HL-60 (cell line): ENCODE results near the gene ACOXL.

Experiments
- DNase-seq, 2 experiments: peaks; one replicate each; pipeline ENCODE4 v3.0.0-alpha.2; 2010 to 2020; ENCODE audit warnings: low read depth in 1 of 2, low spot score in 1 of 2
- H3K27ac ChIP-seq: fragments of 250-450 bp; sonication (Bioruptor Pico); replicated peaks from 2 replicates; pipeline ENCODE4 v1.5.1; 2020; ENCODE audit warnings: mild to moderate bottlenecking, moderate library complexity
- H3K27me3 ChIP-seq: fragments of 250-450 bp; sonication (Bioruptor Pico); 2 replicates; pipeline ENCODE4 v1.5.1; 2021; ENCODE audit warnings: mild to moderate bottlenecking, moderate library complexity; ENCODE audit not compliant: insufficient read depth, poor library complexity, severe bottlenecking
- H3K4me3 ChIP-seq: replicated peaks from 2 replicates; pipeline ENCODE4 v1.5.1; 2011; ENCODE audit warnings: mild to moderate bottlenecking, control low read depth, low read length; ENCODE audit not compliant: insufficient read depth
- GABPA ChIP-seq: IDR thresholded peaks from 2 replicates; pipeline ENCODE4 v1.6.1; 2012; ENCODE audit warnings: low read depth
- POLR2AphosphoS5 ChIP-seq: IDR thresholded peaks from 2 replicates; pipeline ENCODE4 v1.6.1; 2012; ENCODE audit warnings: low read depth
- REST ChIP-seq: IDR thresholded peaks from 2 replicates; pipeline ENCODE4 v1.6.1; 2012; ENCODE audit warnings: low read depth; ENCODE audit not compliant: insufficient replicate concordance
- SPI1 ChIP-seq: IDR thresholded peaks from 2 replicates; pipeline ENCODE4 v1.6.1; 2012; ENCODE audit warnings: low read depth, mild to moderate bottlenecking, borderline replicate concordance
- TF ChIP-seq, protein P1 (sequence below): IDR thresholded peaks from one replicate; pipeline ENCODE4 v1.5.1; 2011; ENCODE audit warnings: low read length, control low read depth, inconsistent platforms; ENCODE audit not compliant: insufficient read depth

Gene ACOXL

GRCh38 chr2:110813896-110814295, 81.5 kb downstream of the ACOXL start:
- TF ChIP-seq SPI1 (no peak), GABPA (no peak), REST (no peak), POLR2AphosphoS5 (no peak)
- TF ChIP-seq, protein P1, sequence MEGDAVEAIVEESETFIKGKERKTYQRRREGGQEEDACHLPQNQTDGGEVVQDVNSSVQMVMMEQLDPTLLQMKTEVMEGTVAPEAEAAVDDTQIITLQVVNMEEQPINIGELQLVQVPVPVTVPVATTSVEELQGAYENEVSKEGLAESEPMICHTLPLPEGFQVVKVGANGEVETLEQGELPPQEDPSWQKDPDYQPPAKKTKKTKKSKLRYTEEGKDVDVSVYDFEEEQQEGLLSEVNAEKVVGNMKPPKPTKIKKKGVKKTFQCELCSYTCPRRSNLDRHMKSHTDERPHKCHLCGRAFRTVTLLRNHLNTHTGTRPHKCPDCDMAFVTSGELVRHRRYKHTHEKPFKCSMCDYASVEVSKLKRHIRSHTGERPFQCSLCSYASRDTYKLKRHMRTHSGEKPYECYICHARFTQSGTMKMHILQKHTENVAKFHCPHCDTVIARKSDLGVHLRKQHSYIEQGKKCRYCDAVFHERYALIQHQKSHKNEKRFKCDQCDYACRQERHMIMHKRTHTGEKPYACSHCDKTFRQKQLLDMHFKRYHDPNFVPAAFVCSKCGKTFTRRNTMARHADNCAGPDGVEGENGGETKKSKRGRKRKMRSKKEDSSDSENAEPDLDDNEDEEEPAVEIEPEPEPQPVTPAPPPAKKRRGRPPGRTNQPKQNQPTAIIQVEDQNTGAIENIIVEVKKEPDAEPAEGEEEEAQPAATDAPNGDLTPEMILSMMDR: no peak
- Histone ChIP-seq H3K27ac (no peak overlapping the region), H3K4me3 (no peak overlapping the region)

GRCh38 chr2:110815938-110816337, 83.6 kb downstream of the ACOXL start:
- no peaks in the 10 kb centered on the region for H3K27me3 ChIP-seq
- no peak overlapping the region for H3K4me3 ChIP-seq
- no peak for TF ChIP-seq POLR2AphosphoS5
- TF ChIP-seq GABPA: no peak
- TF ChIP-seq SPI1: no peak
- no peak for TF ChIP-seq REST
- TF ChIP-seq, protein P1: no peak
- no peak overlapping the region for H3K27ac ChIP-seq
- no peak for DNase-seq

More at GRCh38 chr2:110813896-110814295, 81.5 kb downstream of the ACOXL start:
- no peaks in the 10 kb centered on the region for H3K27me3 ChIP-seq
- DNase-seq: no peak

- H3K27ac ChIP-seq: no peak overlapping the region
- no peak for DNase-seq
- no peaks in the 10 kb centered on the region for H3K27me3 ChIP-seq
- no peak overlapping the region for H3K4me3 ChIP-seq
- TF ChIP-seq, protein P1: no peak
- TF ChIP-seq SPI1 (no peak), POLR2AphosphoS5 (no peak), REST (no peak), GABPA (no peak)
These were observed 84.3 kb downstream of the ACOXL start for GRCh38 chr2:110816404-110817365.
